ENCODE measurements around the gene CYTH3. TPM values are rescaled to one million over a fixed set of nuclear protein-coding genes. Genes with fewer than 3 reads are reported as not detected.

CYTH3 gene
- total RNA-seq, 2 donors from 2014 or later = 2.2 to 8.4 TPM

GRCh38 chr7:6186577-6186976, 85.8 kb downstream of the CYTH3 start:
- H3K27ac Mint-ChIP-seq = no peak overlapping the region
- no peaks in the 10 kb centered on the region for H3K4me1 Mint-ChIP-seq
- ATAC-seq (replicated peaks) = no peak
- no peaks in the 10 kb centered on the region for H3K9me3 Mint-ChIP-seq
- no peaks in the 10 kb centered on the region for H3K27me3 Mint-ChIP-seq
- peaks cover 19% of the 10 kb centered on the region for H3K36me3 Mint-ChIP-seq (ENCODE audit: low read depth)
- no peak overlapping the region for H3K4me3 Mint-ChIP-seq

GRCh38 chr7:6182993-6183392, 89.4 kb downstream of the CYTH3 start:
- no peak overlapping the region for H3K27ac Mint-ChIP-seq
- no peaks in the 10 kb centered on the region for H3K4me1 Mint-ChIP-seq
- H3K4me3 Mint-ChIP-seq = no peak overlapping the region
- H3K36me3 Mint-ChIP-seq (ENCODE audit: low read depth) = peaks cover 15% of the 10 kb centered on the region
- H3K27me3 Mint-ChIP-seq = no peaks in the 10 kb centered on the region
- no peak for ATAC-seq (replicated peaks)
- no peaks in the 10 kb centered on the region for H3K9me3 Mint-ChIP-seq

- H3K4me3 Mint-ChIP-seq = no peak overlapping the region
- H3K36me3 Mint-ChIP-seq (ENCODE audit: low read depth) = peaks cover 8% of the 10 kb centered on the region
- ATAC-seq (replicated peaks) = no peak
- no peaks in the 10 kb centered on the region for H3K27me3 Mint-ChIP-seq
- peak overlapping the region; percentile 25 for H3K27ac Mint-ChIP-seq
- H3K4me1 Mint-ChIP-seq = no peaks in the 10 kb centered on the region
- H3K9me3 Mint-ChIP-seq = no peaks in the 10 kb centered on the region
These were observed 91.3 kb downstream of the CYTH3 start for GRCh38 chr7:6181136-6181535.

GRCh38 chr7:6180344-6180725, 92.1 kb downstream of the CYTH3 start:
- no peak overlapping the region for H3K4me3 Mint-ChIP-seq
- H3K27ac Mint-ChIP-seq = no peak overlapping the region
- no peak for ATAC-seq (replicated peaks)
- no peaks in the 10 kb centered on the region for H3K4me1 Mint-ChIP-seq
- no peaks in the 10 kb centered on the region for H3K27me3 Mint-ChIP-seq
- H3K9me3 Mint-ChIP-seq = no peaks in the 10 kb centered on the region
- H3K36me3 Mint-ChIP-seq (ENCODE audit: low read depth) = peaks cover 8% of the 10 kb centered on the region

- H3K9me3 Mint-ChIP-seq = no peaks in the 10 kb centered on the region
- no peaks in the 10 kb centered on the region for H3K4me1 Mint-ChIP-seq
- peaks cover 13% of the 10 kb centered on the region for H3K36me3 Mint-ChIP-seq (ENCODE audit: low read depth)
- no peak for ATAC-seq (replicated peaks)
- H3K4me3 Mint-ChIP-seq = no peak overlapping the region
- no peak overlapping the region for H3K27ac Mint-ChIP-seq
- no peaks in the 10 kb centered on the region for H3K27me3 Mint-ChIP-seq
These were observed 92.6 kb downstream of the CYTH3 start for GRCh38 chr7:6179620-6180343.

- H3K9me3 Mint-ChIP-seq = no peaks in the 10 kb centered on the region
- no peak overlapping the region for H3K27ac Mint-ChIP-seq
- no peaks in the 10 kb centered on the region for H3K27me3 Mint-ChIP-seq
- H3K4me3 Mint-ChIP-seq = no peak overlapping the region
- ATAC-seq (replicated peaks) = no peak
- H3K4me1 Mint-ChIP-seq = no peaks in the 10 kb centered on the region
- peaks cover 15% of the 10 kb centered on the region for H3K36me3 Mint-ChIP-seq (ENCODE audit: low read depth)
These were observed 94.0 kb downstream of the CYTH3 start for GRCh38 chr7:6178298-6179029.

- H3K4me3 Mint-ChIP-seq = no peak overlapping the region
- H3K9me3 Mint-ChIP-seq = no peaks in the 10 kb centered on the region
- no peaks in the 10 kb centered on the region for H3K27me3 Mint-ChIP-seq
- H3K4me1 Mint-ChIP-seq = peaks cover 4% of the 10 kb centered on the region
- peaks cover 15% of the 10 kb centered on the region for H3K36me3 Mint-ChIP-seq (ENCODE audit: low read depth)
- no peak overlapping the region for H3K27ac Mint-ChIP-seq
- no peak for ATAC-seq (replicated peaks)
These were observed 96.8 kb downstream of the CYTH3 start for GRCh38 chr7:6175645-6176044.

GRCh38 chr7:6172910-6173295, 99.5 kb downstream of the CYTH3 start:
- Mint-ChIP-seq H3K27me3 (no peaks in the 10 kb centered on the region), H3K36me3 (ENCODE audit: low read depth) (peaks cover 15% of the 10 kb centered on the region), H3K4me3 (no peak overlapping the region), H3K27ac (no peak overlapping the region), H3K4me1 (peaks cover 4% of the 10 kb centered on the region), H3K9me3 (no peaks in the 10 kb centered on the region)
- no peak for ATAC-seq (replicated peaks)

- H3K27me3 Mint-ChIP-seq = no peaks in the 10 kb centered on the region
- H3K9me3 Mint-ChIP-seq = no peaks in the 10 kb centered on the region
- ATAC-seq (replicated peaks) = no peak
- peaks cover 15% of the 10 kb centered on the region for H3K36me3 Mint-ChIP-seq (ENCODE audit: low read depth)
- H3K4me3 Mint-ChIP-seq = no peak overlapping the region
- H3K4me1 Mint-ChIP-seq = peaks cover 4% of the 10 kb centered on the region
- H3K27ac Mint-ChIP-seq = no peak overlapping the region
These were observed 100.1 kb downstream of the CYTH3 start for GRCh38 chr7:6172224-6172909.

- no peak overlapping the region for H3K4me3 Mint-ChIP-seq
- no peaks in the 10 kb centered on the region for H3K27me3 Mint-ChIP-seq
- H3K9me3 Mint-ChIP-seq = no peaks in the 10 kb centered on the region
- H3K4me1 Mint-ChIP-seq = peaks cover 4% of the 10 kb centered on the region
- no peak overlapping the region for H3K27ac Mint-ChIP-seq
- peaks cover 11% of the 10 kb centered on the region for H3K36me3 Mint-ChIP-seq (ENCODE audit: low read depth)
- ATAC-seq (replicated peaks) = no peak
These were observed 100.7 kb downstream of the CYTH3 start for GRCh38 chr7:6171532-6172223.

GRCh38 chr7:6170571-6171531, 101.6 kb downstream of the CYTH3 start:
- Mint-ChIP-seq H3K27me3 (no peaks in the 10 kb centered on the region), H3K27ac (no peak overlapping the region), H3K9me3 (no peaks in the 10 kb centered on the region), H3K4me3 (no peak overlapping the region), H3K4me1 (peaks cover 4% of the 10 kb centered on the region), H3K36me3 (ENCODE audit: low read depth) (peaks cover 8% of the 10 kb centered on the region)
- no peak for ATAC-seq (replicated peaks)

GRCh38 chr7:6169805-6170520, 102.5 kb downstream of the CYTH3 start:
- Mint-ChIP-seq H3K36me3 (ENCODE audit: low read depth) (peaks cover 4% of the 10 kb centered on the region), H3K4me1 (peaks cover 4% of the 10 kb centered on the region), H3K27me3 (no peaks in the 10 kb centered on the region), H3K4me3 (no peak overlapping the region), H3K27ac (peak overlapping the region; percentile 58), H3K9me3 (no peaks in the 10 kb centered on the region)
- ATAC-seq (replicated peaks) = no peak

GRCh38 chr7:6168477-6168868, 104.0 kb downstream of the CYTH3 start:
- Mint-ChIP-seq H3K27me3 (no peaks in the 10 kb centered on the region), H3K27ac (no peak overlapping the region), H3K9me3 (no peaks in the 10 kb centered on the region), H3K4me1 (peaks cover 4% of the 10 kb centered on the region), H3K36me3 (ENCODE audit: low read depth) (no peaks in the 10 kb centered on the region), H3K4me3 (no peak overlapping the region)
- ATAC-seq (replicated peaks) = no peak
